H1 (cell line): ENCODE data around the gene STIM1.

Experiments used
- BCL11A ChIP-seq, 2 experiments: IDR thresholded peaks; one replicate each; pipeline ENCODE4 v1.6.1; 2011; ENCODE audit warnings: low read depth in 2 of 2, low read length in 2 of 2, mild to moderate bottlenecking in 2 of 2
- MAFK ChIP-seq: IDR thresholded peaks from 2 replicates; pipeline ENCODE4 v1.6.1; 2012; ENCODE audit warnings: low read depth, mild to moderate bottlenecking, improper control_type of control experiment, low read length
- NRF1 ChIP-seq: IDR thresholded peaks from 2 replicates; pipeline ENCODE4 v1.6.1; 2011; ENCODE audit warnings: mild to moderate bottlenecking, low read depth, low read length, improper control_type of control experiment
- POLR2A ChIP-seq, 2 experiments: IDR thresholded peaks; 1 replicate in 1 of 2; 2 replicates in 1 of 2; pipeline ENCODE4 v1.6.1; 2011; ENCODE audit warnings: low read depth in 2 of 2, low read length in 2 of 2, mild to moderate bottlenecking in 2 of 2; ENCODE audit errors: control extremely low read depth in 1 of 2
- SAP30 ChIP-seq: fragments of 300-600 bp; sonication (generic); IDR thresholded peaks from 2 replicates; pipeline ENCODE4 v1.7.1; 2012; ENCODE audit warnings: low read length, moderate library complexity, mild to moderate bottlenecking, inconsistent platforms; ENCODE audit not compliant: insufficient read depth, insufficient replicate concordance
- SP4 ChIP-seq: IDR thresholded peaks from 2 replicates; pipeline ENCODE4 v1.6.1; 2012; ENCODE audit warnings: low read length, inconsistent platforms
- TAF1 ChIP-seq: IDR thresholded peaks from 2 replicates; pipeline ENCODE4 v1.6.1; 2011; ENCODE audit warnings: mild to moderate bottlenecking, low read depth, low read length
- TF ChIP-seq, protein P1 (sequence below), 3 experiments: IDR thresholded peaks; 1 replicate in 2 of 3; 2 replicates in 1 of 3; pipeline versions ENCODE4 v1.5.1 to v1.6.1; 2011; ENCODE audit warnings: low read length in 3 of 3, mild to moderate bottlenecking in 3 of 3, inconsistent platforms in 2 of 3, low read depth in 1 of 3, moderate library complexity in 1 of 3; ENCODE audit not compliant: insufficient read depth in 1 of 3; ENCODE audit errors: control extremely low read depth in 1 of 3

DNA sequence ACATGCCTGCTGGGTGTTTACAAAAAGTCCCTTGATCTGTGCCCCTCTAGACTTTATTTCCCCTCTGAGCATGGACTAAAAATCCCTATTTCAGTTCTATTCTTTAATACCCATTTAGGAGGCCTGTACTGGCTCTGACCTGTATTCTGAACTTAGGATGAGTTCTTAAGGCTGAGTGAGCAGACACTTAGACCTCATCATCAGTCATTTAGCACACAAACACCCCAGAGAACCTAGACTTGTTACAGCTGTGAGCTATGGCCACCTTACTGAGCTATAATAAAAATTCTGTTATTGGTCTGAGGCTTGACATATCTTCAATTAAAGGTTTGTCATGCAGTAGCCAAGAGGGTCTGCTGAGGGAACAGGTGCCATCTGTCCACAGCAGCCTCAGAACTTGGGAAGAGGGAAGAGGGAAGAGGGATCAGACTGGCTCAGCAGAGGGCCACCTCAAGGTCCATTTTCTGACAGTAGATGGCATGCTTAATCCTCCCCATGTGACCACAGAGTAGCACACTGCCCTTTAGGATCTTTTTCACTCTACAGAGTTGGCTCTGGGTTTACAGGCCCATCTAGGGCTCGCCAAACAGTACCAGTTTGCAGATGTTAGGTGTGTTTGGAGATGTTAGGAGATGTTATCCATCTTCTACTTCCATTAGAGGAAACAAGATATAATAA lies 209.0 kb downstream of the STIM1 start:
- TF ChIP-seq MAFK (no peak), SAP30 (no peak), SP4 (no peak), POLR2A (IDR thresholded peaks at IDR 0.05; ENCODE audit: control extremely low read depth in 1 of 2, low read depth in 2 of 2, low read length in 2 of 2) (no peak), BCL11A (IDR thresholded peaks at IDR 0.05; ENCODE audit: low read depth in 2 of 2, low read length in 2 of 2) (no peak), NRF1 (no peak), TAF1 (no peak)
- TF ChIP-seq, protein P1, sequence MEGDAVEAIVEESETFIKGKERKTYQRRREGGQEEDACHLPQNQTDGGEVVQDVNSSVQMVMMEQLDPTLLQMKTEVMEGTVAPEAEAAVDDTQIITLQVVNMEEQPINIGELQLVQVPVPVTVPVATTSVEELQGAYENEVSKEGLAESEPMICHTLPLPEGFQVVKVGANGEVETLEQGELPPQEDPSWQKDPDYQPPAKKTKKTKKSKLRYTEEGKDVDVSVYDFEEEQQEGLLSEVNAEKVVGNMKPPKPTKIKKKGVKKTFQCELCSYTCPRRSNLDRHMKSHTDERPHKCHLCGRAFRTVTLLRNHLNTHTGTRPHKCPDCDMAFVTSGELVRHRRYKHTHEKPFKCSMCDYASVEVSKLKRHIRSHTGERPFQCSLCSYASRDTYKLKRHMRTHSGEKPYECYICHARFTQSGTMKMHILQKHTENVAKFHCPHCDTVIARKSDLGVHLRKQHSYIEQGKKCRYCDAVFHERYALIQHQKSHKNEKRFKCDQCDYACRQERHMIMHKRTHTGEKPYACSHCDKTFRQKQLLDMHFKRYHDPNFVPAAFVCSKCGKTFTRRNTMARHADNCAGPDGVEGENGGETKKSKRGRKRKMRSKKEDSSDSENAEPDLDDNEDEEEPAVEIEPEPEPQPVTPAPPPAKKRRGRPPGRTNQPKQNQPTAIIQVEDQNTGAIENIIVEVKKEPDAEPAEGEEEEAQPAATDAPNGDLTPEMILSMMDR (IDR thresholded peaks at IDR 0.05; ENCODE audit: control extremely low read depth in 1 of 3, insufficient read depth in 1 of 3, low read depth in 1 of 3, low read length in 3 of 3): no peak
